Renal cortex interstitium (tissue), 11 donors: ENCODE data around the gene SLC38A8. TPM values are rescaled to one million over a fixed set of nuclear protein-coding genes. Genes with fewer than 3 reads are reported as not detected.
A peak's percentile ranks its signal among the peaks of the same experiment; 100 is the strongest.

ENCODE experiments used
- DNase-seq, 11 donors: peaks; one replicate each; pipeline ENCODE4 v3.0.0-alpha.2; 2013; ENCODE audit warnings: low read depth in 9 of 11, low spot score in 4 of 11; ENCODE audit errors: extremely low read depth in 1 of 11
- polyA plus RNA-seq, 3 donors: library from polyadenylated mRNA; unstranded; fragments of 120-200 nt; gene quantifications; one replicate each; pipeline ENCODE4 v1.2.1, GENCODE V29; 2013; ENCODE audit not compliant: insufficient read length in 3 of 3

Gene SLC38A8
- polyA plus RNA-seq, 3 donors: not detected

DNA sequence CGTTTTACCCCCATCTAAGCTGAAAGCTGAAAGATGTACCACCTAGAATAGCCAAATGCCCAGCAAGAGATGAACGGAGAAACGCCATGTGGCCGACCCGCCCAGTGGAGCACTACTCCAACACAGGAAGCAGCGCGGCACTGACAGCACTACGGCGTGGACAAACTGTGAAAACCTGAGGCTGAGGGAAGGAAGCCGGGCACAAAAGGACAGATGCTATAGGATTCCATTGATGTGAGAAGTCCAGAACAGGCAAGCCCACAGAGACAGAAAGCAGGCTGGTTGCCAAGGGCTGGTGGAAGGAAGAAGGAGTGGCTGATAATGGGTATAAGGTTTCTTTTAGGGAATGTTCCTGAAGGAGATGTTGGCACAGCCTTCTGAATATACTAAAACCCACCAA is 29.4 kb upstream of the SLC38A8 start:
- no peak for DNase-seq

DNA sequence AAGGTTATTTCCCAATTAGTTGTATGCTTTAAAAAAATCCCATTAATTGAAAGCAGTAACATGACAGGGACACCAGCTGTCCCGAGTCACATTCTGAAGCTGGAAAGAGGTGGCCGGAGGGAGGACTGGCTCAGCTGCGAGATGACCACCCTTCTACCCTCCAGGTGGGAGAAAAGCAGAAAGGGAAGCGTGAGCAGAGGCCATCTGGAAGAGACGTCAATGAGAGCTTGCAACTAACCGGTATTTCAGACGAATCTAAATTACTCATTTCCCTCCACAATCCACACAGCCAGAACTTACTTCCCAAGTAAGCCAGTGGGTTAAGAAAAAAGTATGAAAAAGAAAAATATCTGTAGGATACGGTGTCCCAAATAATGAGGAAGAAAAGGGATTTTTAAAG is 28.5 kb upstream of the SLC38A8 start:
- DNase-seq: no peak

GRCh38 chr16:84069540-84069939 is 26.9 kb upstream of the SLC38A8 start:
- DNase-seq: no peak

DNA sequence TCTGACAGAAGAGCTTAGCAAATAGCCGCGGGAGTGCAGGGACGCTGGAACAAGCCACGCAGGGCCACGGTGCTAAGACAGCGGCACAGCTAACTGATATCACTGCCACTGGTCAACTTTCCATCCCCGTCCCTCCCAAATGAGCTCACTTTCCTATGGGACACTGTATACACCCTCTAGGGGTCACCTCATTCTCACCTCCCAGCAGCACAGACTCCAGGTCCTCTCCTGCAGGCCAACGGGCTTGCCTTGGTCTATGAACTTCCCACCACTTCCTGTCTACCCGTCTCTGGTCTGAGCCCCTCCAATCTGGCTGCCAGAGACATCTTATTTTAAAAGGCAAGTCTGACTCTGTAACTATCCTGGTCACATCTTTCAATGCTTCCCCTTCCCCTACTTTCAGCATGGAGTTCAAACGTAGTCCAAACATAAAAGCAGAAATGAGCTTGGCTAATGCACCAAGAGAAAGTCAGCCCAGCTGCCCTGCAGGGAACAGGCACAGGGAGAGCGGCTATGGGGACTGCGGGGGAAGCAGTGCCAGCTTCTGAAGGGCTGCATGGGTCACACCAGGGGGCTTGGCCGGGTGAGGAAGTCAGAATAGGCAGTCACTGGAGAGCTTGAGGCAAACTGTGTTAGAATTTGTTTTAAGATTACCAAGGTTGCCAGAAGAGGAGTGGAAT is 26.3 kb upstream of the SLC38A8 start:
- DNase-seq: no peak

DNA sequence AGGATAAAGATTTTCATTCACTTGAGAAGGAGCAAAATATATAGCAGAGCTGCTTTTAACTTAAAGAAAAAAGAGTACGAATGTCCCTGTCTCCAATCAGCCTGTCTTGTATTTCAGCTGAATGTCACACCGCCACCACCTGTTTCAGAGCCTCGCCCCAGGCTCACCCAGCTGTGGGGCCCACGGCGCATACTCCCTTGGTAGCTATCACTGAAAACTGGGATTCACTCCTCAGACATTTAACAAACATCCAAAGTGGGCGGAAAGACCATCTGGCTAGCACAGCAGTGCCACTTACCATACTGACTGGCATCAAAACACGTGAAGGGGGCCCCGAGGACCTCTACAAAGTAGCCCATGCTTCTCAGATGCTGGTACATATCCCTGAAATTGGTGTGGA is 25.4 kb upstream of the SLC38A8 start:
- DNase-seq: no peak

DNA sequence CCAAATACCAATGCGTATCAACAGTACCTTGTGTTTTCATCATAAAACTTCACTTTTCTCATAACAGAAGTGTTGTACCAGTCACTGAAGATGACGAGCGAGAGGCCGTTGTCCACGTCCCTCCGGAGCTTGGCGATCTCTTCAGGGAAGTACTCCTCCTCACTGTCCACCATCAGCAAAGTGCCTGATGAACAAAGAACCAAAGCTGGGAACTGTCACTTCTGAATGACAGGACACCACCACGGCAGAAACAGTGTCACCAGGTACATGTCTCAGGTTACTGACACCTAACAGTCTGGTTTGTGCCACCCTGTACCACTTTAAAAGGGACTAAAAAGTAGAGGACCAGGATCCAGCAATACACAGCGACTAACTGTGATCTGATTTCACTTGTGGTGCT is 25.0 kb upstream of the SLC38A8 start:
- DNase-seq: no peak

GRCh38 chr16:84065536-84066132 is 23.0 kb upstream of the SLC38A8 start:
- peak in 6 of 11 donors; percentile 36 to 49 (median 41) for DNase-seq

- no peak for DNase-seq
Measured at GRCh38 chr16:84063980-84064379, 21.4 kb upstream of the SLC38A8 start.

GRCh38 chr16:84062734-84063640 is 20.4 kb upstream of the SLC38A8 start:
- DNase-seq: peak in 7 of 11 donors; percentile 30 to 57 (median 37)

GRCh38 chr16:84061236-84061819 is 18.7 kb upstream of the SLC38A8 start:
- no peak for DNase-seq

- DNase-seq: no peak
Measured at GRCh38 chr16:84059946-84060901, 17.6 kb upstream of the SLC38A8 start.

- no peak for DNase-seq
Measured at GRCh38 chr16:84059111-84059510, 16.5 kb upstream of the SLC38A8 start.

GRCh38 chr16:84058664-84059063 is 16.1 kb upstream of the SLC38A8 start:
- DNase-seq: no peak

DNA sequence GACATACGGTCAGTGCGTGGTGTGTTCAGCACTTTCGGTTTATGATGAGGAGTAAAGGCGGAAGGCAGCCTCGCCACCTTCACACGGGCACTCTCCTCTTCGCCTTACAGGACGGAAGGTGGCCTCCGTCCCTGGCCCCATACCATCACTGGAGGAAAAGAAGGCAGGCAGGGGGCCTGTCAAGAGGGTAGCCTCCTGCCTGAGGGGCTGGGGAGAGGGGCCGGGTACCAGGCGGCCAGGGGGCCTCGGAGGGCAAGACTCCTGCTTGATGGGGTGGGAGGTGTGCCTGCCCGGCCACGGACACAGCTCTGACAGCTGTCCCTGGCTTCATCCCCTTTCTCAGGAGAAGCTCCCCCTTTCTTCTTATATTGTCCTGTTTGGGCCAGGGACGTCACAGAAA is 15.6 kb upstream of the SLC38A8 start:
- no peak for DNase-seq

DNA sequence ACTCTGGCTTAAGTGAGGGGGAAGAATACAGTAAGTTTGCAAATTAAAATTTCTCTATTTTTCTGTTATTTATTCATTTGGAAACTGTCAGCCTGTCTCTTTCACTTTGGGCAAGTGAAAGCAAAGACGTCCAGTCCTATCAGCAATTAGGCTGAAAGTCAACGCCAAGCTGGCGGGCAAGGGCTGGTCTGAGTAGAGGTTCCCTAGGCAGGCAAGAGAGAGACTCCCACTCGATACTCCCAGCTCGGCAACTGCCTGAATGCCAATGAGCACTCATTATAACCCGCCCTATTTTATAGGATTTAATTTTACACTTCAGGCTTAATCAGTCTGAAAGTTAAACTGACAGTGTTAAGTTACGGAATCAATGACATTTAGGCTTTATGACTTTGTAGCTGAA is 14.3 kb upstream of the SLC38A8 start:
- DNase-seq: no peak

- DNase-seq: no peak
Measured at GRCh38 chr16:84055801-84056634, 13.4 kb upstream of the SLC38A8 start.

DNA sequence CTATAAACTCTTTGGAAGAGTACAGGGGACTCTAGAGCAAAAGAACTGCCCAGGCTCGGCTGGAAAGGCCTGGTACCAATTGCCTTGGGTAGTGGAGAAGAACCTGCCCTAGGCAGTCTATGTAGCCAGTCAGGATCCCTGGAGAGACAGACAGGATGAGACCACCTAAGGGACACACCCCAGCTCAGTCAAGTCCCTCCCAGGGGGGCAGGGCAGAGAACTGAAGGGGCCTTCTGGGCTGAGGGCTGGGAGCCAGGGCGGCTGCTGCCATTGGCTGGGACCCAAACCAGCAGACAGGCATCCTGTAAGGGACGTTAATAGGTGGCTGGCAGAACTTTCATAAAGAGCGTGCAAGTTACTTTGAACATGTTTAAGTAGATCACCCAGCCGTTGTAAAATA is 12.8 kb upstream of the SLC38A8 start:
- DNase-seq: no peak

- DNase-seq: no peak
Measured at GRCh38 chr16:84054916-84055315, 12.3 kb upstream of the SLC38A8 start.
